Stimulated activated CD8-positive, alpha-beta memory T cell treated with anti-CD3 and anti-CD28 coated beads, Interleukin-4, amount 100 ng/mL, for 48 hours (primary cell): ENCODE measurements around the gene PNRC2.
"Not testable (repeated sequence)": the region's sequence is repeated elsewhere in the genome, so short reads cannot be mapped to it uniquely, and the experiment has no call there.

Experiments used
- DNase-seq: peaks from one replicate; pipeline ENCODE4 v3.0.0-alpha.2; 2020

PNRC2 gene

DNA sequence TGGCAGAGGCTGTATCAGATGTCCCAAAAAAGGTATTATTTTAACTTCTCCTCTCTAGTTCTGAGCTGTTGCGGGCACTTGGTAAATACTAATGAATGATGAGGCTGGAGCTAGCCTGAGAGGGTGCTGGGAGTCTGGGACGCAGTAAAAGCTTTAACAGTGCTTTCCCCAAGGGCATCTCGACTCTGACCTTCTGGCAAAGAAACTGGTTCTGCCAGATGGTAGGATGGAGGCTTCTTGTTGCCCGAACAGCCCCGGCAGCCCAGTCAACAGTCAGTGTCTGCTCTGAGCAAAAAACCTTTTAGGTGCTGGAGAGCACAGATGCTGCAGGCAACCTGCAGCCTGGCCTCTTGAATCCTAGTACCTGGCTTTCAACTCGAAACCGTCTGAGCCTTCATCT is 2.5 kb upstream of the PNRC2 start:
- DNase-seq: no peak

DNA sequence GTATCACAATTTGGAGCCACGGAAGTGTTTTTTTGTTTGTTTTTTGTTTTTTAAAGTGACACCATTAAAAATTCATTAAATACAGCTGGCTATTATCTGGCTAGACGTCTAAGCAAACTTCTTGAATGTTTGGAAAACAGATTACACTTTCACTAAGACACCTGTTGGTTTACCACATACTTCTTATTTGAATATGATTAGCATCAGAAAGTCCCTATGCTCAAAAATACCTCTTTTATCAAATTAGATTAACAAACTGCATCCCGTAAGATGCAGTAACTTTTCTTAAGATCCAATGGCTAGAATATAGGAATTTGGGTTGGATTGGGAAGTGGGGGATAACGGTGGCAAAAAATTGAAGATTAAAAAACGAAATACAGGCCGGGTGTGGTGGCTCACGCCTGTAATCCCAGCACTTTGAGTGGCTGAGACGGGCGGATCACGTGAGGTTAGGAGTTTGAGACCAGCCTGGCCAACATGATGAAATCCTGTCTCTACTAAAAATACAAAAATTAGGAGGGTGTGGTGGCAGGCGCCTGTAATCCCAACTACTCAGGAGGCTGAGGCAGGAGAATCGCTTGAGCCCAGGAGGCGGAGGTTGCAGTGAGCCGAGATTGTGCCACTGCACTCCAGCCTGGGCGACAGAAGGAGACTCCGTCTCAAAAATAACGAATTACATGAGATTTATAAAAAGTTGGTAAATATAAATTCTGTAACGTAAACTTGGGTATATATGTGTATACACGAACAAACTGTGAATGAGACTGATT is 1.4 kb upstream of the PNRC2 start:
- not testable (repeated sequence) for DNase-seq

DNA sequence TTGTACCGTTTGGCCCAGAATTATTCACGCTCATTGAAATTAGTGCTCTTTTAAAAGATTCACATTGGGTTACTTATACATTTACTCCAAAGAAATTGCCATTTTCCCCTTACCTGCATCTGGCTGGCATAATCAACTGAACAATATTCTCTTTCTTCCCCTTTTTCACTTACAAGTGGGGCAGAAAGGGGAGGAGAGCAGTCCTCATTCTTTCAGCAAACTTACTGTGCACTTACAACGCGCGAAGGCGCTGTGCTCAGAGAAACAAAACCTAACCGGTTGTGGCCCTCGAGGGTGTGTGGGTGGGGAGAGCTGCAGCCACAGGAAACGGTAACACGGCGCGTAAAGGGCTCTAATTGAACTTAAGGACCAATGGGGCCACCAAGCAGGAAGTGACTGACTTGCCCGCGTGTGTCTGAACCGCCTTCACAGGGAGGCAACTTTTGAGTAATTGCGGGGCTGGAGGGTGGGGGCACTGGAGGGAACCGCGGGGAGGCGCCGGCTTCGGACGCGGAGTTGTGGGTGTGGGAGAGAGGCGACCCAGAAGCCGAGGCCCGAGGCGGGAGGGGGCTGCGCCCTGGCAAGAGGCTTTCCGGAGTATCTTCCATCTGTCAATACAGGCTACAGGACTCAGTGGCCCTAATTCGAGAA is 693 bp upstream of the PNRC2 start:
- DNase-seq: peak; percentile 92

DNA sequence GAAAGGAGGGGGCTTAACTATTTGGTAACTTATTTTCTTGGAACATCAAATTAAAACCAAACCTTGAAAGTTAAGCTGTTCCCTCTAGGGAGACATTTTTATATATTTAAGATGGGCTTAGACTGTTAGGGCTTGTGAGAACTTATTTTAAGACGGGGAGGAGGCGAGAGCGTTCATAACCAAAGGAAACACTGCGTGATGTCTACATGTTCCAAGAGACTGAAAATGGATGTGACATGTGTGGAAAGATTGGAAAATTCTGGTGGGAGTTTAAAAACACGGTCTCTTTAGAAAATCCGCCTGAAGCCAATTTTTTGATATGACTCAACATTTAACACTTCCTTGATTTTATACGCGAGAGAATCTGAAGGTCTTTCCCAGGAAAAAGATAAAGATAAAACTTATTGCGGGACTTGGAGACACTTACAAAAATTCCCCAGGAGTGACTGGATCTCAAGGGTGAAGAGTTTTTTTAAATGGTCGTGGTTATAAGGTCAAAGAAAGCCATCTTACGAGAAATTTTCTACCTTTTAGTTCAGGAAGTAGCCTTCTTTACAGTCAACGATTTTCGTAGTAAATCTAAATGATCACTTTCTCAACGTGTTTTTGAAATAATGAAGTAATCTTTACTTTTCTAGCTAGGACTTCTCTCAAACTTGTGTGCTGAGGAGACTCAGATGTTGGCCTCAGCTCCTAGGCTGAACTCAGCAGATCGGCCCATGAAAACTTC is 828 bp downstream of the PNRC2 start:
- no peak for DNase-seq

DNA sequence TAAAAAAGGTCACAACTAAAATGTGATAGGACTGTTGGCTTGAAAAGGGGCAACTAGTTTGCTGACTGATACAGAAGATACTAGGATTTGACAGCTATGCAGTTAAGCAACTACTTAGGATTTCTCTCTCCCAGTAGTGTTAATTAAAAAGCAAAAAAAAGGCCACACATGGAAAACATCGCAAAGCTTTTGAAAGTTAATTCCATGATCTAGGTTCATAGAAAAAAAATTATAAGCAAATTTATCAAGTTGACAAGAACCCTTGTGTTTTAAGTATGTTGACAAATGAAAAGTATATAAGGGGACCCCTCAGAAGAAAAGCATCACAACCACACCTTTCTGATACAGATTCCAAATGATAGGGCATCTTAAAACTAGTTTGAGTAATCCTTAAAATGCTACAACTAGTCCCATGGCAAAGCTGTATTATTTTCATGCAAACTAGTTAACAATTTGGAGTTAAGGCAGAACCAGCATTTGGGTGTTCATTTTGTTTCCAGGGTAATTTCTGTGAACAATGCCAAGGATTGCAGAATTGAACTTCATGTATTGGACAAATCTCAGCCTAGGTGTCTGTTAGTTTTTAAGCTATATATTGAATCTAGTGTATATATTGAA is 4.1 kb downstream of the PNRC2 start:
- no peak for DNase-seq

DNA sequence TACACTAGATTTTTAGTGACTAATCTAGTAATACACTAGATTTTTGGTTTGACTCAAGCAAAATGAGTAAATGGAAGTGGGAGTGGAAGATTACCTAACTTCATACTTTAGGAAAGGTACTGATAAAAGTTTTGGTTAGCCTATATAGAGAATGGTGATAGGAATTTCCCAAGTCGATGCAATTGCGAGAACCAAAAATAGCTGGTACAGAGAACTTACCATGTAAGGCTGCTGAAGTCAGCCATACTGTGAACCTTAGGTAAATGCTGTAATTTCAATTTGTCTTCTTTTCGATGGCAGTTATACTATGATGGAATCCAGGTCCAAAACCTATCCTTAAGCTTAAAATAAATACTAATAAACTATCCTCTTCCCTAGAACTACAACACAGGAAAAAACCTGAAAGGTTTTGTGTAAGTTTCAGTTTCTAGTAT is 4.6 kb downstream of the PNRC2 start:
- DNase-seq: no peak

DNA sequence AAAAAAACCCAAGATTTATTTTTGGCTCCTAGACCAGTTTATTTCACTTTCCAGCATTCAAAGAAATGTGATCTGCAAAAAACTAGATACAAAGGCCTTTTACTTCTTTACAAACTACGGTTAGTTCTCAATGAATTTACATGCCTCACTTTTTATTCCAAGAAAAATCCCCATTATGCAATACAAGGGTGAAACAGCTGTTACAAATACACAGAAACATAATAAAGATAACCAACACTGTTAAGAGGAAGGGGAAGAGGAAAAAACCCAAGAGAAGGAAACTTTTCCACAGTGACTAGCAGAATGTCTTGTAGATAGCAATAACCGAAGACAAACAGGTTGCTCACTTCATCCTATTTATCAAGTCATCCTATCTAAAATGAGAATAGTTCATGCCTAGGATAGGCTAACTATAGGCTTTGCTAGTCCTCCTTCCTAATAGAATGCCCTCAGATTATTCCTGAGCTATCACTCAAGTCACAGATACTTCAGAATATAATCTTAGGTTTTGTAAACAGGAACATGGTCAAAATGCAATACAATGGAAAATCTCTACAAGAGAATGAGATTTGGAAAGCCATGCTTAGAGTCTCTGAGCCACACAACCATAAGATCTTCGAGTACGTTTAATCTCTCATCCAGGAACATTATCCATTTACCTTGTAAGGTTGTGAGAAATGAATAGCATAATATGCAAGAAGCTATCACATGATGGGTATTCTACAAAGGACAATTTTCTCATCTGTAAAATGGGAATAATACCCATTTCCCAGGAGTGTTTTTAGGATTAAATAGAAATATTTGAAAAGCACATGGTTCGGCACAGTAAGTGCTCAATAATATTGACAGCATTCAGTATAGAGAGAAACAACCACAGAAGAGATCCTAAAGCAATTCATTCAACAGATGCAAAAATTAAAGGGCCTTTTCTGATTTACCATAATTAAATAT is 5.4 kb downstream of the PNRC2 start:
- DNase-seq: no peak

DNA sequence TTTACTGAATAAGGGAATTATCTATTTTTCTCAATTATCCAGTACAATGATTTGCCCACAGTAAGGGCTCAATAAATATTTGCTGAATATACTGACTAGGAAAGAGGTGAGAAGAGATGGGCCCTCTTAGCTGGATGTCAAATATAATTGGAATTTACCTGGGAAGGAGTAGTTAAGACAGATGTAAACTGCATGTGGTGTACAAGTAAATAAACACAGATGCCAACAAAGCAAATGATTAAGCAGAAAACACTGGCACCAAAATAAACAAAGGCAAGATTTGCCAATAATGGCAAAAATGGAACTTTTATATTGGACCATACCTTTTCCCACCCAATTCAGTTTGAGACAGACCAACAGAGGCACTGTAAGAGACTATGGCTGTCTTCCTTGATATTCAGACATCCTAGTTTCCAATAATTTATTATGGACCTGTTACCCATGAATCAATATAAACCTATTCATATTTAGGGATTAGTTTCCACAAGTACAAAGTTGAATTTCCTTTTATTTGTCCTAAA is 7.4 kb downstream of the PNRC2 start:
- DNase-seq: no peak

DNA sequence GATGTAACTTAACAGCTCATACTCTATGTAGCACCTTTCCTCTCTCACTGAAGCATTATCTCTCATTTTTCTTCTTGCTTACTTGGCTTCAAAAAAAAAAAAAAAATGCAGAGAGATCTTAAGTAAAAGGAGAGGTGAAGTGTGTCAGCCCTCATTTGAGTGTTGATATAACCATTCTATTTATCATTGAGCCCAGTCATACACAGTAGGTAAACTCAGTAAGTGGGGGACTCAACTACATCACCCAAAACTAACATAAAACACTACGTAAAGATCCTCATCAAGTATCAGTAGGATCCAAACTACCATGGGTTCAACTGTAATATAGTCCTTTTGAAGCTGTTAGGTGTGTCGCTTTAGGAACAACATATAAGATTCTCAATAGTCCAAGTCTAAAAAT is 8.2 kb downstream of the PNRC2 start:
- no peak for DNase-seq

DNA sequence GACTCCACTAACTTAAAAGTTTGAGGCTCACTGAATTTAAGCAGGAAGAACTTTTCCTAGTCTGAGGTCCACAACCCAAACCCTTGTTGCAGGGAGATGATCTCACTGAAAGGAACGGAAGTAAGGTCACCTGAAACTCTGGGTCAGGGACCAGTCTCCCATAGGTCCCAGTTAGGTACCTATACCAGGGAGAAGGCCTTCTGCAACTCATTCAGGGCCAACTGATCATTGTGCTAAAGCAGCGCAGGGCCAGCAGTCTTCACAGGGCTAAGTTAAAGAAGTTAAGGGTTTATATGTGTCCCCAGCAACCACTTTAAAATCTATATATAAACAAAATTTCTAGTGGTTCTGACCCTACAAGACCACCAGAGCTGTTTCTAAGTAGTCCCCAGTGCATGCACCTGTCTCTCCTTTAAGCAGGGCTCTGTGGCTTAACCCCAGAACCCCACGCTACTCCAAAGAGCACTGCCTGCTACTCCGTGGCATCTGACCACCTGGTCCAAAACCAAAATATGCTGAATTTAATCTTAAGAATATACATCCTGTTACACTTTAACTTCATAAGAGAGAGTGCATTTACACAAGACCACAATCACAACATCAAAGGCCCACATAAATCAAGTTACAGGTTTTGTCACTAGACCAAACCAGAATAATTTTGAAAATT is 17.7 kb downstream of the PNRC2 start:
- no peak for DNase-seq

DNA sequence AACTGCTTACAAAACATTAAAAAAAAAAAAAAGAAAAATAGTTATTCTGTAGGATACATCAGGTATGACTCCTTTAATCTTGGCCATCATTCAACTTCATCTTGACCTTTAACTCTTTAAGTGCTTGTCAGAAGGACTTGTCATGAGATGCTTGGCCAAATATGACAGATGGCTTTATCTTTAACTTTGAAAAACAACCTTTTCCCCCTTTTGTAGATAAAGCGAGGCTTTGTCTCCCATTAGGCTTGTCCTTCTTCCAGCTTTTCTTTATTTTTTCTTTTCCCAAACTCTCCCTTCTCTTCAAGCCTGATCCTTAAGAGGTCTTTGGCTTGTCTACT is 18.2 kb downstream of the PNRC2 start:
- no peak for DNase-seq

DNA sequence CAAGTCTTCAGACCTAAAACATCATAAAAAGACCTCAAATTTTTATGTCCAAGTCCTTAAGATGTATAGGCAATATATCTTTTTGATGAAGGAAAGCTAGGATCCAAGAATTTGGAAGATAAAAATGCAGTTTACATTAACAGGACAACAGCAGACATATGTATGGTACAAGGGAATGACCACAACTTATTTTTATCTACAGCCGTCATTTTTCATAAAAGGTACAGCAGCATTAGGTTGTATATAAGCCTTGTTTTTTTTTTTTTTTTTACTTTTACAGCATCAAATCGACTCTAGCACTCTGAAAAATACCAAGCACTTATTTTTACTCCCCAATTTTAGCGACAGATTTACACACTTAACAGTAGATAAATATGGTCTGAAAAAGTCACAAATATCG is 19.2 kb downstream of the PNRC2 start:
- no peak for DNase-seq

DNA sequence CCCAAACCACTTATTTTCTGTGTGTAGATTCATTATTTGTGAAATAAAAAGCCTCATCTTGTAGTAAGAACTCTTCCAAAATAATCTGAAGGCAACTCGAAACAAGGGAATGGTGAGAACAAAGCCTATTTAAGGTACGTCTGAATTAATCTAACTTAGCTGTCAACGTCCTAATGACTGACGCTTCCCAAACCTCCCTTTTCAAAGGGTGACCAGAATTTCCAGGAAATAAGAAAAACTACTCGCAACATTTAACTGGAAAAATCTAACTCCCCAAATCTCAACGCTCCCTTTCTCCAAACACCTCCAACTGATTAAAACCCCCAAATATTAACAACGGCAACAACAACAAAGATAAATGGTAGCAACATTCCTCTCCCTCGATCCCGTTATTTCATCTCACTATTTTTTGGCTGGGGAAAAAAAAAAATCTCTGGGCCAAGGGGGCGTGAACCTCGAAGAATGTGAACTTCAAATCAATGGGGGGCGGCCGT is 19.8 kb downstream of the PNRC2 start:
- no peak for DNase-seq

DNA sequence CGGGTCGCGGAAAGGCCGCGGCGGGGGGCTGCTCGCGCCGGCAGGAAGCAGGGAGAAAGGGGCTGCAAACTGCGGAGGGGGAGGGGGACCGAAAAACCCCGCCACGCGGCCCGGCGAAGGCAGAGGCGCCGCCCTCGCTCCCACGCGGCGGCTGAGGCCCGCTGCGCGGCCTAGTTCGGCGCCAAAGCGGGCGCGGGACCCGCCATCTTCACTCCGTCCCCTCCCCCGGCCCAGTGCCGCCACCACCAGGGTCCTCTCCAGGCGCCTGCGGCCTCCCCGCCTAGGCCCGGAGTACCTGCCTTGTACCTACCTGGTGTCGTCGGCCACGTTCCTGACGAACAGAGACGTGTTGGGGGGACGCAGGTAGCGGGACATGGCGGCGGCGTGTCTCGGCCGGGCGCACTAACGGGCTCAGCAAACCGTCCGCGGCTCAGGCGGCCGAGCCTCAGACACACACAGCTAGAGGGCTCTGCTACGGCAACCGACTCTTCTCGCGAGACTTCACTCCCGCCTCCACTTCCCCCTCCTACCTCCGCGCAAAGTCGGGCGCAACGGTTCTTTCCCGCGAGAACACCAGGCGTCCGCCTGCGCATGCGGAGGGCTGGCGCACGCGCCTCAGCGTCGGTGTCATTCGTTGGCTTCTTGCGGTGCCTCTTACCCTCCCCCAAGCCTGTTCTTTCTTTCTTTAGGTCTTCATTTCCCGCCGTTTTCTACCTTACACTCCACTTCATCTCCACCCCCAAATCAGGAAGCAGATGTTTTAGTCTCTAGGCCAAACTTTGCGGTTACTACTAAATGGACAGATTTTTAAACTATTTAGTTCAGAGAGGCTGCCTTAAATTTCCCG is 20.5 kb downstream of the PNRC2 start, which contains the start of gene SRSF10:
SRSF10 (minus strand) TSS at position 447 of the 847 bp plus-strand sequence; CDS start at position 375, 72 bp downstream.
- DNase-seq: peak; percentile 97

DNA sequence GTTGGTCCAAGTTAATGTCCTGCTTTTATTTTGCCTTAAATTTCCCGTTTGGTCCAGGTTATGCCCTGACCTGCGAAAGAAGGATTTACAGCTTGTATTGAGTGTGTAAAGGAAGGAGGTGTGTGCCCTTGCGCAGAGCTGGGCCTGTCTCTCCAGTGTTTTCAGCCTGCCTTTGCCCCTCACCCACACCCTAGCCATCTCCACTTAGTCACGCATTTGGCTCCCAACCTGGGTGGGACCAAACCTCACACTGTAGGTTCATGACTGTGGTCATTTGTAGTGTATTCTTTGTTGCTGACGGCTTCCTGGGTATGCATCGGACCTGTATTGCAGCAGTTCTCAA is 21.1 kb downstream of the PNRC2 start:
- peak; percentile 73 for DNase-seq

DNA sequence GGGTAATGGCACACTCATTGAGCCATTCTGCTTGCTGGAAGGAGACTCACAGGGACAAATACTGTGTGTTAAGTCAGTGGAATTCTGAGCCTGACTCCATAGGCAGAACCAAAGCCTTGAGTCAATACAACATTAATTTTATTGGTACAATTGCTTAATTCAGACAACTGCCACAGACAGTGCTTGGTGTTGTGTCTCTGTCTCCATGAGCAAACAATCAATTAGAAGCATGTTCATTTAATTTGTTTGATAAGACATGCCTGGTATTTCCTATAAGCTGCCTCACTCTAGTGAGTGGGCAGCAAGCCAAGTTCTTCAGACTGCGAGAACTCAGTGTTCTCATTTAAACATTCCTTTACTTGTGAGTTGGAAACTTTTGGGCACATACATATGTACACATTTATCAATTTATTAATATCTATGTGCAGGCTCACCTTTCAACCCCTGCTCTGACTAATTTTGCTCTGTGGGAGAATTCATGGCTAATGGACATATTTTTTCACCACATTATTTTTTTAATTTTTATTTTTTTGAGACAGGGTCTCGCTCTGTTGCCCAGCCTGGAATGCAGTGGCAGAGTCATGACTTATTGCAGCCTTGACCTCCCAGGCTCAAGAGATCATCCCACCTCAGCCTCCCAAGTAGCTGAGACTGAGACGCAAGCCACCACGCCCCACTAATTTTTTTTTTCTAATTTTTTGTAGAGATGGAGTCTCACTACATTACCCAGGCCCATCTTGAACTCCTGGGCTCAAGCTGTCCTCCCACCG is 25.0 kb downstream of the PNRC2 start:
- no peak for DNase-seq

DNA sequence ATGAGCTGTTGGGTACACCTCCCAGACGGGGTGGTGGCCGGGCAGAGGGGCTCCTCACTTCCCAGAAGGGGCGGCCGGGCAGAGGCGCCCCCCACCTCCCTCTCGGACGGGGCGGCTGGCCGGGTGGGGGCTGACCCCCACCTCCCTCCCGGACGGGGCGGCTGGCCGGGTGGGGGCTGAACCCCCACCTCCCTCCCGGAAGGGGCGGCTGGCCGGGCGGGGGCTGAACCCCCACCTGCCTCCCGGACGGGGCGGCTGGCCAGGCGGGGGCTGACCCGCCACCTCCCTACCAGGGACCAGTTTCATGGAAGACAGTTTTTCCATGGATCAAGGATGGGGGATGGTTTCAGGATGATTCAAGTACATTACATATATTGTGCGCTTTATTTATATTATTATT is 27.4 kb downstream of the PNRC2 start:
- not testable (repeated sequence) for DNase-seq

DNA sequence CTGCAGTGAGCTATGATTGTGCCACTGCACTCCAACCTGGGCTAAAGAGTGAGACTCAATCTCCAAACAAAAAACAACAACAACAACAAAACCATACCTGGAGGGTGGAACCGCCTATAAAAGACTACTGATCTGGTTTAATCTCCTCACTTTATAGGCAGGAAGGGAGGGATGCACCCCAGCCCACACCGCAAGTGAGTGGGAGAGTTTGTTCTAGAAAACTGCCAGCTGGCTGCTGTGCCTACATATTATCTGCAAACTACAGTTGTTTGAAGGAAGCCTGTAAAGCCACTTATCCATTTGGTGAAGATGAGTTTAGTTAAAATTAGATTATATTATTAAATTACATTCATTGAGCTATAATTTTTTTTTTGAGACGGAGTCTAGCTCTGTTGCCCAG is 29.6 kb downstream of the PNRC2 start:
- DNase-seq: no peak

DNA sequence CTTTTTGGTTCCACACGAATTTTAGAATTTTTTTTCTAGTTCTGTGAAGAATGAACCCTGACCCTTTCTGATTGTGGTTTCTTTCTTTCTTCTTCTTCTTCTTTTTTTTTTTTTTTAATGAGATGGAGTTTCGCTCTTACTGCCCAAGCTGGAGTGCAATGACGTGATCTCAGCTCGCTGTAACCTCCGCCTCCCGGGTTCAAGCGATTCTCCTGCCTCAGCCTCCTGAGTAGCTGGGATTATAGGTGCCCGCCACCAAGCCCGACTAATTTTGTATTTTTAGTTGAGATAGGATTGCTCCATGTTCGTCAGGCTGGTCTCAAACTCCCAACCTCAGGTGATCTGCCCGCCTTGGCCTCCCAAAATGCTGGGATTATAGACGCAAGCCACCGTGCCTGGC is 32.4 kb downstream of the PNRC2 start:
- not testable (repeated sequence) for DNase-seq

DNA sequence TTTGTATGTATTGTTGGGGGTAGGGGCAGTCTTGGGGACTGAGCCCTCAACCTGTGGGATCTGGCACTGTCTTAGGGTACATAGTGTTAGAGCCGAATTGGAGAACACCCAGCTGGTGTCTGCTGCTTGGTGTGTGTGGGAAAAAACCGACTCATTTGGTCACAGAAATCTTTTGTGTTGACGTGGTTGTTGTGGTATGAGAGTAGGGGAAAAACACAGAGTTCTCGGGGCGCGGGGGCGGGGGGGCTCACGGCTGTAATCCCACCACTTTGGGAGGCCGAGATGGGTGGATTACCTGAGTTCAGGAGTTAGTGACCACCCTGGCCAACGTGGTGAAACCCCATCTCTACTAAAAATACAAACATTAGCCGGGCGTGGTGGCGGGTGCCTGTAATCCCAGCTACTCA is 35.8 kb downstream of the PNRC2 start:
- no peak for DNase-seq
